GM18526 (cell line): ENCODE data around the gene MUSTN1.

Experiments
- POLR2A ChIP-seq: IDR thresholded peaks from 3 replicates; pipeline ENCODE4 v1.6.1; 2011; ENCODE audit not compliant: insufficient read length; ENCODE audit errors: extremely low read depth

The MUSTN1 gene

DNA sequence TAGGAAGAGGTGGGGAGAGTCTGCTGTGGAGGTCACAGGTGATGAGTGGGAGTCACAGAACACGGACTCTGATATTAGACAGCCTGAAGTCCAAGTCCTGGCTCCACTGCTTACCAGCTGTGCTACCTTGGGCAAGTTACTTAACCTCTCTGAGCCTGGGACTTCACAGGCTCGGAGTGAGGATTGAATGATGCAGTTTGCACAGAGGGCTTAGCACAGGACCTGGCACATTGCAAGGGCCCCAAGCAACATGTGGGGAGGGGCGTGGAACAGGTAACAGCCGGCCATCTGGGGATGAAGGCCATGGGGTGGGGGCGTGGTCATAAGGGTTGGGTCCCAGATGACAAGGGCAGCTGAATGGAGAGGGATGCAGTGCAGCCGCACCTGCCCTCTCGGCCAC, 44.5 kb downstream of the MUSTN1 start:
- TF ChIP-seq POLR2A, result no peak

DNA sequence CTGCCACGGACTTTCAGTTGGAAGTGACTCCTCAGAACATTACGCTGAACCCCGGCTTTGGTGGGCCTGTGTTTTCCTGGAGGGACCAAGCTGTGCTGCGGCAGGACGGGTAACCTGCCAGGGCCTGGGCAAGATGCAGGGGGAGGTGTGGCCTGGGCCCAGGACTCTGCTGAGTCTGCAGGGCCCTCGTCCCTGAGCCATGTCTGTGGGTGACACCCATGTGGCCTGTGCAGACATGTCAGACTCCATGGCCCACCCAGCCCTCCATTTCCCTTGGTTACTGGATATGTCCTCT, 45.1 kb downstream of the MUSTN1 start:
- no peak for TF ChIP-seq POLR2A

DNA sequence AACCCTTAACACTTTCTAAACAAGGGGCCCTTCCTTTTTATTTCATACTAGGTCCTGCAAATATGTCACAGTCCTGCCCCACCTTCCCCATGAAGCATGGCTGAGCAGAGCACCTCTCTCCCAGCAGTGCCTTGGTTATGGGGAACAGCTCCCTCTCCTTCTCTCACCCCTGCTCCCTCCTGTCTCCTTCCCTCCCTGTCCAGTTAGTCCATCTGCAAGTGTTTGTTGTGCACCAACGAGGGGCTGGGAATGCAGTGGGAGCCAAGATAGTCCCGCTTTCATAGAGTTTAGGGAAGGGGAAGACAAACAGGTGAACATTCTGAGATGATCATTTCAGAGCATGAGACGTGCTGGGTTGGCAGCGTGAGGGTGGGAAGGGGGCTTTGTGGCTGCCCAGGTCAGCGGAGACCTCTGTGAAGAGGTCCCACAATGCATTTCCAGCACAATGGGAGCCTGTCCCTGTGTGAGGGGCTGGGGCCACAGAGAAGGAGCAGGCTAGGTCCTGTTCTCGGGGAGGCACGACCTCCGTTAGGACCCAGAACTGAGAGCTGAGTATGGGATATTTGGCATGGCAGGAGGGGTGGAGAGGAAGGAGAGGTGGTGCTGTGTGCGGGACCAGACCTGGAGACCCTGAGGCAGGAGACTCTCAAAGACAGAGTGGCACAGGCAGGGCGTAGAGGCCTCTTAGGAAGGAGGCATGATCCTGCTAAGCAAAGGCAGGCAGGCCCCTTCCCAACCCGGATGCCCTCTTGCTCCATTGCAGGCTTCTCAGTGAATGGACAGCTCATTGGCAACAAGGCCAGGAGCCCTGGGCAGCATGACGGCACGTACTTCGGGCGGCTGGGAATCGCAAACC, 45.7 kb downstream of the MUSTN1 start:
- TF ChIP-seq POLR2A, result no peak

DNA sequence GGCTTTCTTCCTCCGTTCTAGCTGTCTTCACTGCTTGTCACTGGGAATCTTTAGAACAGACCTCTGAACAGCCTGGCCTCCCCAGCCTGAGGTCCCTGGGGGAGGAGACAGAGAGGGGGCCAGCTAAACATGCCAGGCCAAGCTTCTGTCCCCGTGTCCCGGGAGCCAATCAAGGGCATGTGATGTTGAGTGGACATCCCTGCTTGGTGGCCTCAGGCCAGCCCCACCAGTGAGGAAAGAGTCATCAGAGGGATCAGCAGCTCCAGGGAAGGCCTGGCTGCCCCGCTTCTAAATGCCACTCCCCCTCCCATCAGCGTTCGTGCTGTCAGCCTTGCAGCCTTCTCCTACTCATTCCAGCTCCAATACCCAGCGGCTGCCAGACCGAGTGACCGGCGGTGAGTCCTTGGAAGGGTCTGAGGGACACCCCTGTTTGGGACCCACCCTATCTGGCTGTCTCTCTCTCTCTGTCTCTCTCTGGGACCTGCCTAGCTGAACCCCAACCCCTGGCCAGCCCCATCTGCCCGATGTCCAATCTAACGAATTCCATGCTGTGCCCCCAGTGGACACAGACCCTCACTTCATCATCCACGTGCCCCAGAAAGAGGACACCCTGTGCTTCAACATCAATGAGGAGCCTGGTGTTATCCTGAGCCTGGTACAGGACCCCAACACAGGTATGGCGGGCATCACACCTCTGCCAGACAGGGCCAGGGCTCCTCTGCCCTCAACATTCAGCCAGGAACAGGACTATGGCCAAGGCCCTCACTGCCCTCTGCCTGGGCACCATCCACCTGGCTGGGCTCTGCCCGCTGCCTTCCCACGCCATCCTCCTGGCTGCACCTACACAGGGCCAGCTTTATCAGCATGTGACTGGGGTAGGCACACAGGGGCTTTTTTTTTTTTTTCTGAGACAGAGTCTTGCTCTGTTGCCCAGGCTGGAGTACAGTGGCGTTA, 46.9 kb downstream of the MUSTN1 start:
- TF ChIP-seq POLR2A, result no peak

DNA sequence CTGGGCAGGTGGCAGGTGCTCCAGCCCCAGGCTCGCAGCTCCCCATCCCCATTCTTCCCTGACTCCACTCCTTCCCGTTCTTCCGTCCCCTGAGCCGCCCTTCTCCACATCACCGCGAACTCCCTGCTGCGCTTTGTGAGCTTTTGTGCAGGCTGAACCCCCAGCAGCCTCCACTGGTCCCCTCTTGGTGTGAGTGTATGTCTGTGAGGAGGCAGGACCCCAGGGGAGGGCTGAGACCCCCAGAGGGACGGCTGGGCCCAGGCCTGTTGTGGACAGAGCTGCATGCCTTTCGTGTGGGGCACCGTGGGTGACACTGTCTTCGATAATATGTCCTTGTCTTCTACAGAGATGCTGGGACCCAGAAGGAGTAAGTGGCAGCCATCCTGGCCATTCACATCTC, 47.6 kb downstream of the MUSTN1 start:
- no peak for TF ChIP-seq POLR2A

DNA sequence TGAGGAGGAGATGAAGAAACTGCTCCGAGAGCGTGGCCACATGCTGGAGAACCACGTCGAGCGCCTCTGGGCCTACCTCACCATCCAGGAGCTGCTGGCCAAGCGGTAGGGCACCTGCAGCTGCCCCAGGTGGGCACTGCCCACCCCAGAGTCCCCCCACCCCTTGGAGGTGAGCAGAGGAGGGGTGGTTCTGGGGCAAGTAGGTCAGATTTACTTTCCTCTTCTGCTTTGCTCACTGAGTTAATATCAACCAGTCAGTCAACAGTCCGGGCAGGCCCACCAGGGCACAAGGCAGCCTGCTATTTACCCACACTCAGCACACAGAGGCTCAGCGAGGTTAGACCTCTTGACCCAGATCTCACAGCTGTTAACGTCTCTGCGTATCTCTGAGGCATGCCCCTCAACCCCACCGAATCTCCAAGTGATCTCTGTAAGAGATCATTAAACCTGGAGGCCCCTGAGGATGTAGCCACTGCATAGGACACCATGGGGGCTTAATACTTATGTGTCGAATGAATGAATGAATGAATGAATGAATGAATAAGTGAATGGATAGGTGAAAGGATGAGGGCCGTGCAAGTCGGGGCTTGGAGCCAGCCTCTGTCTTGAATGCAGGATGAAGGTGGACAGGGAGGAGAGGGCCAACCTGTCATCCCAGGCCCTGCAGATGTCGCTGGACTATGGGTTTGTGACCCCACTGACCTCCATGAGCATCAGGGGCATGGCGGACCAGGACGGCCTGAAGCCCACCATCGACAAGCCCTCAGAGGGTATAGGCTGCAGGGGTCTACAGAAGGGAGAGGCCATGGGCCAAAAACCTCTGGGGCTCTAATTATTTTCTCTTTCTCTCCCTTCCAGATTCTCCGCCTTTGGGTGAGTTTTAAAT, 48.2 kb downstream of the MUSTN1 start:
- no peak for TF ChIP-seq POLR2A

DNA sequence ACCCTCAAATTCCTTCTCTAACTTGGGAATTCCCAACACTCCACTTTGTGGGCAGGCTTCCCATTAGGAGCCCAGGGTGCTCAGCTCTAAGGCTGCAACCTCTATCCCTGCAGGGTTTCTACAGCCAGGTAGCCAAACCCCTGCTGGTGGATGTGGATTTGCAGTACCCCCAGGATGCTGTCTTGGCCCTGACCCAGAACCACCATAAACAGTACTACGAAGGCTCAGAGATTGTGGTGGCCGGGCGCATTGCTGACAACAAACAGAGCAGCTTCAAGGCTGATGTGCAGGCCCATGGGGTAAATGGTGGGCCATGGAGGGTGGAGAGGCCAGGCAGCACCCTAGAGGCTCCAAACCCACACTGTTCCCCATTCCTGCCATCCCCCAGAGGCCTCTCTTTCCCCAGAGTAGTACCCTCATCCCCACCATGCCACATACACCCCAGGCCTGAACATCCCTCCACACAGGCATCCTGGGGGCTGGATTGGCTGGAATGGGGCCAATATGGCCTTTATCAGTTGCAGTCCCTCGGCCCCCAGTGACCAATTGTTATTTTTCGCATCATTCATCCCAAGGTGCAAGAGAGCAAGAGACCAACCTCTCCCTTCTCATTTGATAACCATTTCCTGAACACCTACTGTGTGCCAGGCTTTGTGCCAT, 49.8 kb downstream of the MUSTN1 start:
- no peak for TF ChIP-seq POLR2A

DNA sequence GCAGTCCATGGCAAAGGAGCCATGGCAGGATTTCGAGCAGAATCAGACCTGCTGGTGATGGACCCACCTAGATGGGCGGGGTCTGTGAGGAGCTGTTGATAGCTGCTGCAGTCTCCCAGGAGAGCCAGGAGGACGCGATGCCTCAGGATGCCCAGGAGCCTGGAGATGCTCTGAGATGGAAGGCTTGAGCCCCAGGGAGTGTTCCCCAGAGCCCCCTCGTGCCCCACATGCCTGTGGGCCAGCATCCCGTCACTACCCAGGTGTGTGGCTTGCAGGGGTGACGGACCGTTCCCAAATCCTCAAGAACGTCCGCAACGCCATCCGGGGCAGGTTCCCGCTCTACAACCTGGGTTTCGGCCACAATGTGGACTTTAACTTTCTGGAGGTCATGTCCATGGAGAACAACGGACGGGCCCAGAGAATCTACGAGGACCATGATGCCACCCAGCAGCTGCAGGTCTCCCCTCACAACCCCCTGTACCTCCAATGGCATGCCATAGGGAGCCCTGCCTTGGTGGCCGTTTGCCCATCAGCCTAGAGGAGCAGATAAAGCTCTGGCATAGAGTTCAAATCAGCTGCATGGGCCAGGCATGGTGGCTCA, 50.7 kb downstream of the MUSTN1 start:
- no peak for TF ChIP-seq POLR2A

DNA sequence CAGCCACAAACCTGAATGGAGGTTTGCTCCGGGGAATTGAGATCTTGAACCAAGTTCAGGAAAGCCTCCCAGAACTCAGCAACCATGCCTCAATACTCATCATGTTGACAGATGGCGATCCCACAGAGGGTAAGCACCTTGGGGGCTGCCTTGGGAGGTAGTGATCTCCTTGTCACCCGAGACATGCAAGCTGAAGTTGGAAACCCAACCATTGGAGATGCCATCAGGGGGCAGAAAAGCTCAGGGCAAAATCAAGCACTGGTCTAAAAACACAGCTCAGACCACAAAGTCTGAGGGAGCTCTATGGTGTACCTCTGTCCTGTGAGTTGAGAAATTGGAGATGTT, 51.6 kb downstream of the MUSTN1 start:
- TF ChIP-seq POLR2A, result no peak
